BLaER1 treated with 17β-estradiol and CSF1 and Interleukin-3, amounts not matched to agents 10 nM and 100 nM (cell line): Measurements from ENCODE around the gene CRLF2.
"Not testable (repeated sequence)": the region's sequence is repeated elsewhere in the genome, so short reads cannot be mapped to it uniquely, and the experiment has no call there.

Experiments
- H3K27ac ChIP-seq, 11 experiments: shearing (Covaris generic); formaldehyde crosslinking; 2 replicates each; pipeline ENCODE4 v1.8.1; 2022
- H3K27me3 ChIP-seq, 11 experiments: shearing (Covaris generic); formaldehyde crosslinking; 2 replicates each; pipeline ENCODE4 v1.8.1; 2022
- H3K36me3 ChIP-seq, 11 experiments: shearing (Covaris generic); formaldehyde crosslinking; 2 replicates each; pipeline ENCODE4 v1.8.1; 2022
- H3K4me1 ChIP-seq, 10 experiments: shearing (Covaris generic); formaldehyde crosslinking; 2 replicates each; pipeline ENCODE4 v1.8.1; 2022
- H3K4me2 ChIP-seq, 11 experiments: shearing (Covaris generic); formaldehyde crosslinking; 2 replicates each; pipeline ENCODE4 v1.8.1; 2022
- H3K4me3 ChIP-seq, 10 experiments: shearing (Covaris generic); formaldehyde crosslinking; 2 replicates each; pipeline ENCODE4 v1.8.1; 2022
- H3K9ac ChIP-seq, 11 experiments: shearing (Covaris generic); formaldehyde crosslinking; 2 replicates each; pipeline ENCODE4 v1.8.1; 2022
- H3K9me3 ChIP-seq, 11 experiments: shearing (Covaris generic); formaldehyde crosslinking; replicated peaks in 1 of 11; 2 replicates each; pipeline ENCODE4 v1.8.1; 2022
- H4K20me1 ChIP-seq, 11 experiments: shearing (Covaris generic); formaldehyde crosslinking; 2 replicates each; pipeline ENCODE4 v1.8.1; 2022
- Cebpa-rat ChIP-seq, 11 experiments: shearing (Covaris generic); IDR thresholded peaks; 2 replicates each; pipeline ENCODE4 v1.8.1; 2022

The CRLF2 gene

GRCh38 chrX:1205681-1206611 lies 6.5 kb downstream of the CRLF2 start:
- Histone ChIP-seq H3K4me2 (peak overlapping the region; percentile 63 to 93 (median 79)), H3K36me3 (no peaks in the 10 kb centered on the region; a peak in 2 of 22 replicates), H3K9ac (peak overlapping the region in 5 of 11 experiments; percentile 9 to 38 (median 14); a peak in 3 of 22 replicates), H3K9me3 (peaks cover 0 to 13% (median 0%) of the 10 kb centered on the region in 11 experiments; a peak in 2 of 22 replicates), H3K4me1 (peaks cover 37 to 62% (median 59%) of the 10 kb centered on the region in 10 experiments), H3K27me3 (no peaks in the 10 kb centered on the region), H3K4me3 (peak overlapping the region; percentile 39 to 64 (median 52); a peak in 18 of 20 replicates), H4K20me1 (no peaks in the 10 kb centered on the region), H3K27ac (peak overlapping the region in 9 of 11 experiments; percentile 8 to 82 (median 44); a peak in 13 of 22 replicates)
- TF ChIP-seq Cebpa-rat (IDR thresholded peaks at IDR 0.05): no peak

- H3K4me2 ChIP-seq: no peak overlapping the region
- H3K4me1 ChIP-seq: peaks cover 11 to 26% (median 23%) of the 10 kb centered on the region in 10 experiments
- no peak overlapping the region for H3K4me3 ChIP-seq
- no peak overlapping the region for H3K9ac ChIP-seq
- H4K20me1 ChIP-seq: no peaks in the 10 kb centered on the region
- H3K27me3 ChIP-seq: no peaks in the 10 kb centered on the region
- TF ChIP-seq Cebpa-rat (IDR thresholded peaks at IDR 0.05): no peak
- H3K9me3 ChIP-seq: no peaks in the 10 kb centered on the region
- H3K36me3 ChIP-seq: no peaks in the 10 kb centered on the region; a peak in 2 of 22 replicates
- H3K27ac ChIP-seq: no peak overlapping the region
Observed at GRCh38 chrX:1202251-1202650, 10.2 kb downstream of the CRLF2 start.

- H3K4me2 ChIP-seq: no peak overlapping the region
- H3K36me3 ChIP-seq: peaks cover 0 to 3% (median 0%) of the 10 kb centered on the region in 11 experiments; a peak in 3 of 22 replicates
- H3K4me1 ChIP-seq: no peaks in the 10 kb centered on the region
- TF ChIP-seq Cebpa-rat (IDR thresholded peaks at IDR 0.05): no peak
- H3K27me3 ChIP-seq: no peaks in the 10 kb centered on the region
- H4K20me1 ChIP-seq: no peaks in the 10 kb centered on the region
- peaks cover 0 to 9% (median 0%) of the 10 kb centered on the region in 11 experiments; a peak in 4 of 22 replicates for H3K9me3 ChIP-seq
- no peak overlapping the region for H3K9ac ChIP-seq
- no peak overlapping the region for H3K27ac ChIP-seq
- H3K4me3 ChIP-seq: no peak overlapping the region
Observed at GRCh38 chrX:1196436-1196835, 16.0 kb downstream of the CRLF2 start.

GRCh38 chrX:1192196-1192595 lies 20.3 kb downstream of the CRLF2 start:
- H3K4me2 ChIP-seq, H3K9ac ChIP-seq, H3K4me3 ChIP-seq, H3K27me3 ChIP-seq, H3K27ac ChIP-seq, H3K4me1 ChIP-seq, H4K20me1 ChIP-seq: not testable (repeated sequence)
- H3K36me3 ChIP-seq: peaks cover 0 to 14% (median 8%) of the 10 kb centered on the region in 11 experiments; a peak in 8 of 22 replicates
- H3K9me3 ChIP-seq: peaks cover 0 to 17% (median 10%) of the 10 kb centered on the region in 11 experiments; a peak in 12 of 22 replicates

GRCh38 chrX:1190596-1191145 lies 21.8 kb downstream of the CRLF2 start:
- Histone ChIP-seq H3K4me1 (no peaks in the 10 kb centered on the region), H3K4me2 (no peak overlapping the region), H3K9ac (no peak overlapping the region), H3K27ac (no peak overlapping the region), H3K9me3 (peaks cover 0 to 17% (median 10%) of the 10 kb centered on the region in 11 experiments; a peak in 12 of 22 replicates), H3K4me3 (no peak overlapping the region), H3K27me3 (no peaks in the 10 kb centered on the region), H4K20me1 (no peaks in the 10 kb centered on the region), H3K36me3 (peaks cover 0 to 14% (median 8%) of the 10 kb centered on the region in 11 experiments; a peak in 8 of 22 replicates)
- no peak for TF ChIP-seq Cebpa-rat (IDR thresholded peaks at IDR 0.05)

- Histone ChIP-seq H3K4me2 (no peak overlapping the region), H3K9ac (no peak overlapping the region), H3K36me3 (peaks cover 0 to 6% (median 4%) of the 10 kb centered on the region in 11 experiments; a peak in 8 of 22 replicates), H3K27me3 (no peaks in the 10 kb centered on the region), H3K4me3 (no peak overlapping the region), H3K9me3 (peaks cover 0 to 7% (median 5%) of the 10 kb centered on the region in 11 experiments; a peak in 9 of 22 replicates), H4K20me1 (no peaks in the 10 kb centered on the region), H3K4me1 (peaks cover 0 to 7% (median 2%) of the 10 kb centered on the region in 10 experiments; a peak in 8 of 20 replicates), H3K27ac (no peak overlapping the region)
- TF ChIP-seq Cebpa-rat (IDR thresholded peaks at IDR 0.05): no peak
Observed at GRCh38 chrX:1185561-1185960, 26.9 kb downstream of the CRLF2 start.

- H3K27me3 ChIP-seq: no peaks in the 10 kb centered on the region
- H3K27ac ChIP-seq: no peak overlapping the region
- H3K4me2 ChIP-seq: no peak overlapping the region
- H3K9me3 ChIP-seq: no peaks in the 10 kb centered on the region
- no peaks in the 10 kb centered on the region for H4K20me1 ChIP-seq
- no peak overlapping the region for H3K4me3 ChIP-seq
- no peak for TF ChIP-seq Cebpa-rat (IDR thresholded peaks at IDR 0.05)
- no peak overlapping the region for H3K9ac ChIP-seq
- H3K36me3 ChIP-seq: no peaks in the 10 kb centered on the region
- peaks cover 0 to 7% (median 2%) of the 10 kb centered on the region in 10 experiments; a peak in 8 of 20 replicates for H3K4me1 ChIP-seq
Observed at GRCh38 chrX:1182211-1182610, 30.2 kb downstream of the CRLF2 start.

GRCh38 chrX:1181661-1182060 lies 30.8 kb downstream of the CRLF2 start:
- H3K36me3 ChIP-seq, H4K20me1 ChIP-seq: not testable (repeated sequence)

GRCh38 chrX:1181170-1181569 lies 31.3 kb downstream of the CRLF2 start:
- peak overlapping the region in 2 of 11 experiments; percentile 12 to 22; a peak in 2 of 22 replicates for H3K4me2 ChIP-seq
- H3K4me1 ChIP-seq: peaks cover 0 to 7% (median 2%) of the 10 kb centered on the region in 10 experiments; a peak in 8 of 20 replicates
- H3K9me3 ChIP-seq: no peaks in the 10 kb centered on the region
- no peaks in the 10 kb centered on the region for H3K27me3 ChIP-seq
- H3K4me3 ChIP-seq: no peak overlapping the region
- H3K9ac ChIP-seq: no peak overlapping the region
- no peaks in the 10 kb centered on the region for H3K36me3 ChIP-seq
- H3K27ac ChIP-seq: no peak overlapping the region
- no peaks in the 10 kb centered on the region for H4K20me1 ChIP-seq
- TF ChIP-seq Cebpa-rat (IDR thresholded peaks at IDR 0.05): no peak

More at GRCh38 chrX:1181661-1182060, 30.8 kb downstream of the CRLF2 start:
- H3K4me1 ChIP-seq, H3K27ac ChIP-seq, H3K27me3 ChIP-seq, H3K4me3 ChIP-seq, H3K9me3 ChIP-seq, H3K9ac ChIP-seq: not testable (repeated sequence)
- H3K4me2 ChIP-seq: 0 out of 22 replicates have a peak overlapping the region, but pooled peaks of 1 of the 11 experiments have one; percentile 22
